ENCODE data around the gene SLC36A2.

DNA sequence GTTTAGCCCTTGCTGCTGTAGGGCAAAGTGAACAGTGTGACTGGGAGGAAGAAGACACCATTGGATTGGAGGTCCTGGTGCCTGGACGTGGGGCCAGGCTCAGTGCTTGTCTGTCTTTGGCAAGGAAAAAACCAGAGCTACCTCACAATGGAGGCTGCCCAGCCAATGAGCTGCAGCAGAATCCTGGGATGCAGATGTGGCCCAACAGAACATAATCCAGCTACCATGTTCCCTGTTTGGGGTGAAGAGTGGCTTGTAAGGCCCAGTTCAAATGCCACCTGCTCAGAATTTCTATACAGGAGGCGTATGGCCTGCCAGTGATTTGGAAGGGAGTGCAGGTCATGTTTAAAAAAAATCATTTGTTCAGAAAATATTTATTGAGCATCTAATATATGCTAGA, 43.7 kb downstream of the SLC36A2 start, which contains the start of gene SLC36A3:
- no peak for TF ChIP-seq POLR2AphosphoS5 (IDR thresholded peaks at IDR 0.05; ENCODE audit: low read depth, low read length)
- no peak for TF ChIP-seq TAF1 (IDR thresholded peaks at IDR 0.05; ENCODE audit: low read depth, low read length)
- no peak for TF ChIP-seq POLR2A (IDR thresholded peaks at IDR 0.05; ENCODE audit: low read depth, low read length)
- no peak for TF ChIP-seq SPI1 (IDR thresholded peaks at IDR 0.05; ENCODE audit: low read depth, low read length)
- TF ChIP-seq PAX5 (IDR thresholded peaks at IDR 0.05; ENCODE audit: insufficient read depth, low read length, severe bottlenecking), result no peak
